T-helper 2 cell treated with Interferon-gamma antibody and Interleukin-4, amounts not matched to agents 5 μg/mL and 100 μg/mL, for 36 hours (primary cell): ENCODE data around the gene POU3F2.
A peak's percentile ranks its signal among the peaks of the same experiment; 100 is the strongest.

ENCODE experiments used
- DNase-seq: peaks from one replicate; pipeline ENCODE4 v3.0.0; 2021; ENCODE audit warnings: low spot score
- H3K27ac Mint-ChIP-seq: one replicate; pipeline ENCODE4 v1.8.0; 2021; ENCODE audit warnings: mild to moderate bottlenecking, mixed read lengths
- H3K27me3 Mint-ChIP-seq: one replicate; pipeline ENCODE4 v1.8.0; 2021; ENCODE audit warnings: low read depth, mixed read lengths
- H3K36me3 Mint-ChIP-seq: one replicate; pipeline ENCODE4 v1.8.0; 2021; ENCODE audit warnings: low read depth, mixed read lengths
- H3K4me1 Mint-ChIP-seq: one replicate; pipeline ENCODE4 v1.8.0; 2021; ENCODE audit warnings: low read depth, mixed read lengths
- H3K4me3 Mint-ChIP-seq: one replicate; pipeline ENCODE4 v1.8.0; 2022; ENCODE audit warnings: mild to moderate bottlenecking, moderate library complexity, mixed read lengths
- H3K9me3 Mint-ChIP-seq: one replicate; pipeline ENCODE4 v1.8.0; 2021; ENCODE audit warnings: mixed read lengths

The POU3F2 gene

DNA sequence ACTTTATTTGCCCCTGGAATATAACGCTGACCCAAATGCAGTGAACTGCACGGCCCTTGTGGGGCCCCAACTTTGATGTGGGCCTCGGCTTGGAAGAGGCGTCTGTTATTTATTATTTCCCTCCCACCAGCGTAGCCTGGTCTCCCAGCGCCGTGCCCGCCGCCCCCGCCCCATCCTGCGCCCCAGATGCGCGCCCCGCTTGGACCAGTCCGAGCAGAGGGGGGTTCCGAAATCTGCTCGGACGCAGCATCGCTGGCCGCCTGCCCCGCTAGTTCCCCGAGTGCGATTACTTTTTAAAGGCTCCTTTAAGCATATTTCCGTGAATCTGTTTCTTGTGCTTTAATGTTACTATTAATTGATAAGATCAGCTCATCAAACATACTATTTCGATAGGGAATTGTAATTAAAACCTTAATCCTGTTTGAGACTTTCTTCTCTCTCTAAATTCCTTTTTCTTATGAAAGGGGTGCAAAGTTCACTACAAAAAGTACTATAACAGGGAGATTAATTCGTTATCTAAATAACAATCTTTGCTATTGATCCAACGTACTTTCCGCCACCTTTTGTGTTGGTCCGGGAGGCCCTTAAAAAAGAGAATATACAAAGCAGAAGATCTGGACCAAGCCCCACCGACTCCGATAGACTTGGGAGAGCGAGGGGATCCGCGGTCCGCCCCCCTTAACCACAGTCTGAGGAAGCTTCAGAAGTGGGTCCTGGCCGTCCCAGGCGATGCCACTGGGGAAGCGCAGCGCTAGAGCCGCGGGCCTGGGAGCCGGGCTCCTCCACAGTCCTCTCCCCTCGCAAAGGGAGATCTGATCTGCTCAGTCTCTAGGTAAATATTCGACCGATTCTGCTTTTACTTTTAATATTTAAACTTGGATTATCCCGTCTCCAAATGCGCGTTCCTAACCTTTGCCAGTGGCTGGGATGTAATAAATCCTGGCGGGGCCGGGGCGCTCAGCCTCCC, 10.2 kb downstream of the POU3F2 start:
- Mint-ChIP-seq H3K27me3 (peaks cover 86% of the 10 kb centered on the region), H3K4me3 (peak overlapping the region; percentile 12), H3K27ac (no peak overlapping the region), H3K36me3 (no peaks in the 10 kb centered on the region), H3K9me3 (no peaks in the 10 kb centered on the region), H3K4me1 (peaks cover 7% of the 10 kb centered on the region)
- DNase-seq = no peak

DNA sequence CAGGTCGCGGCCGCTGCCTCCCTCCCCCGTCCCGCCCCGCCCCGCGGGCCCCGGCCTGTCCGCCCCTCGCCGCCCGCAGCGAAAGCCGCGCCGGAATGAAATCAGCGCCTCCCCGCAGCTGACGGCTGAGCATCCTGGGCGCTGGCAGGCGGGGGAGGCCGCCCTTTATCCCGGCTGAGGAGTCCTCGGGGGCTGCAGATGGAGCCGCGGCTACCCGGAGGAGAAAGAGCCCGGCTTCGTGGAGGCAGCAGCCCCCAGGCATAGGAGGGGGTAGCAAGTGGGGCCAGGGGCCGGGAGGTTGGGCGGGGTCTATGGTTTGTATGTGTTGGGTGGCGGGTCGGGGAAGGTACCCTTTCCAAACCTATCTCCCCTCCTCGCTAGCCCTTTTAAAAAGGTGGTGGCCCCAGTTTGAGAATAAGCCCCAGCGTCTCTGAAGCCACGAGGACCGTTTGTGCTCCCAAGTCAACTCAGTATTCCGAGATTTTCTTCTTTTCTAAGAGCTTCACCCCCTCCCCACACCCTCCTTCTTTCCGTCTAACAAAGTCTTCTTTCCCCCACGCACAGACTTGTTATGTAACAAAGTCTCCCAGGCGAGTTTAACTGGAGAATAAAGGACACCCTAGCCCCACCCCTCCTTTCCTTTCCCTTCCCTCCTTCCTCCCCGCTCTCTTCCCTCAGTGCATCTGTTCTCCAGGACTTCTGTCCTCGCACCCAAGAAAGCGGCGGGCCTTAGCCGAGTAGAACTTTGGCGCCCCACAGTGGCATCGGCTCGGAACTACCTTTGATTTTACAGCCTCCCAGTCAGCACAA, 11.0 kb downstream of the POU3F2 start:
- Mint-ChIP-seq H3K27ac (peak overlapping the region; percentile 63), H3K4me3 (peak overlapping the region; percentile 67), H3K36me3 (no peaks in the 10 kb centered on the region)

DNA sequence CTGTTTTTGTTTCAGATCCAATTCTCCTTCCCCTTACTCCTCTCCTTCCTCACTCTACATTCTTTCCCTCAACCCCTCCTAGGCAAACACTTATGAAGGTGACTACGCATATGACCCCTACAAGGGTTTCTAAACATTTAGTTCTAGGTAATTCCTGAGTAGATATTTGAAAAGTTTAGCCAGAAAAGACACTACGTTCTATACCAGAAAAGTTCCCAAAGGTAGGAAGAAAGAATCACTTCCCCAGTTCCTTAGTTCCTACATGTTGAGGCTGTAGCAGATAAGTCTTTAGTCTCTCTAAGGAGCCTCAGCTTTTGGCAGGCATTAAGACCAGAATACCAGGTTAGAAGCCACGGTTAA, 11.6 kb downstream of the POU3F2 start:
- Mint-ChIP-seq H3K27ac (no peak overlapping the region), H3K4me1 (peaks cover 7% of the 10 kb centered on the region), H3K4me3 (peak overlapping the region; percentile 67), H3K27me3 (peaks cover 84% of the 10 kb centered on the region), H3K36me3 (no peaks in the 10 kb centered on the region), H3K9me3 (no peaks in the 10 kb centered on the region)
- DNase-seq = no peak

More for the DNA sequence above, 11.0 kb downstream of the POU3F2 start:
- H3K9me3 Mint-ChIP-seq = no peaks in the 10 kb centered on the region
- H3K27me3 Mint-ChIP-seq = peaks cover 86% of the 10 kb centered on the region
- H3K4me1 Mint-ChIP-seq = peaks cover 7% of the 10 kb centered on the region
- peak; percentile 49 for DNase-seq

DNA sequence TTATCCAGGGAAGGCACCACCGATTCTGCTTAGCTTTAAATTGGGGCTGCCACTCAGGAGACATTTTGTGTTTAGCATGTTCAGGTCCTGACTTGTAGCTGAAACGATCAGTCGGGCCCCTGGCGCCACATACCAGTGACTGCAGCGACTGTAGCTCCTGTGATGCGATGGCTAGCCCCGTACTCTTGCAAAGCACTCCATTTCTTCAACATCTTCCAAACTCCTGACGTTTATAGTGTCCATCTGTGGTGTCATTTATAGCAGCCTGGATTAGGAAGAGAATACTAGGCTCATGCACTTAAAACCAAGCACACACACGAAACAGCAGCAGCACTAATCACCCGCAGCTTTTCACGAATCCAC, 13.0 kb downstream of the POU3F2 start:
- peaks cover 7% of the 10 kb centered on the region for H3K4me1 Mint-ChIP-seq
- H3K36me3 Mint-ChIP-seq = no peaks in the 10 kb centered on the region
- no peaks in the 10 kb centered on the region for H3K9me3 Mint-ChIP-seq
- peaks cover 83% of the 10 kb centered on the region for H3K27me3 Mint-ChIP-seq
- H3K27ac Mint-ChIP-seq = no peak overlapping the region
- no peak overlapping the region for H3K4me3 Mint-ChIP-seq
- DNase-seq = no peak

DNA sequence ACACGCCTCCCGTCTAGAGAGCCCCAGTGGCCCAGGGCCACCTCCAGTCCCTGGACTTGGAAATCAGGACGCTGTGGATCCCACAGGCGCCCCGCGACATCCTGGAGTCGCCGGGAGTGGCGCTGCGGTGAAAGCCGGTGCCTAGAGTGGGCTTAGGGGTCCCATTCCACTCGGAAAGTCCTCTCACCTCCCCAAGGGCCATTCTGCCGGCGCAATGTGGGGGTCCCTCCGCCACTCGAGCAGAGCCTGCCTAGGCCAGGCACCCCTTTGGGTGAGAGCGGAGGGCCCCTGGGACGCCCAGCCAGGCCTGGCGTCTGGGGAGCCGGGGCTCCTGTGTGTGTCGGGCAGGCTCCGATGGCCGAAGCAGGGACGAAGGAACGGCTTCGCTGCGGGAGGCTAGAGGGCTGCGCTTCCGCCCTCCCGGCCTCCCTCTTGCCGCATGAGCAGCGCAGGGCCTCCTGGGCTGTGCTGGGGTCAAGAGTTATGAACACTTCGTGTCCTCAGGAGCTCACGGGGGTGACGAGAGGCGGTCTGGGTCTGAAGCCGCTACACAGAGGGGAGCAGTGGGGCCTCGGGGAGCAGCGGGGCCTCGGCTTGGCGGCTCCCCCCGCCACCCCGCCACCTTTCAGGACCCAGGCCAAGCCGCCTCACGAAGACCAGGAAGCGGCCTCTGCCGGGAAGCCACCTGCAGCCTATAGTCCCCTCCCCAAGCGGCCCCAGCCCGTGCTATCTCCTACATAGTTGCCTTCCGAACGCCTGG, 13.6 kb downstream of the POU3F2 start:
- Mint-ChIP-seq H3K36me3 (no peaks in the 10 kb centered on the region), H3K27ac (no peak overlapping the region), H3K27me3 (peaks cover 78% of the 10 kb centered on the region), H3K4me3 (no peak overlapping the region), H3K9me3 (no peaks in the 10 kb centered on the region), H3K4me1 (peaks cover 7% of the 10 kb centered on the region)
- no peak for DNase-seq

DNA sequence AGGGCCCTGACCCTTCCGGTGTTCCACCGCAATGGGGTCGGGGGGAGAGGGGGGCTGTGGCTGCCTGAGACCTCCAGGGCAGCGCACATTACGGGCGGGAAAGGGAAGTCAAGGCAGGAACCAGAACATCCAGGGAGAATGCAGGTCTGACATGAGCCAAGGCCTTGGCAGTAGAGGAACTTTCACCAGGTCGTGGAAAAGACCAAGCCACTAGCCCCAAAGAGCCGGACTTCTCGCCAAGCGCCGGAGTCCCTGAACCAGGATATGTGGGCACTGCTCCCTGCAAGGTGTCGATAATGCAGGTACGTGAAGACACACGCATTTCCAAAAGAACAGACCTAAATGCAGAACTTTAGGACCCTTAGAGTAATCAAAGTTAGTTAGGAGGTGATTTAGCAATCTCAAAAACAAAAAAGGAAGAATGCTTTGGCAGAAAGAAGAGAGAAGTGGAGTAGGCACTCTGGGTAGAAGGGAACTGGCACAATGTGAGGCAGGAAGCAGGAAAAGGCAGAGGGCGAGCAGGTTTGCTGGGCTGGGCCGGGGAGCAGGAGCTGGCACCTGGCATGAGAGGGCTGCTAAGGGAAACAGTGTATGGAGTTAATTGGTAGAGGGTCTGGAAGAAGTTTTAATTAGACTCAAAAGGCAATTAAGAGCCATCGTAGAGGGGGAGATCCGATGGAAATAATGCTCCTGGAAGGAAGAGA, 14.3 kb downstream of the POU3F2 start:
- Mint-ChIP-seq H3K4me3 (no peak overlapping the region), H3K4me1 (peaks cover 7% of the 10 kb centered on the region), H3K27ac (no peak overlapping the region), H3K9me3 (no peaks in the 10 kb centered on the region), H3K27me3 (peaks cover 72% of the 10 kb centered on the region), H3K36me3 (no peaks in the 10 kb centered on the region)
- DNase-seq = no peak

DNA sequence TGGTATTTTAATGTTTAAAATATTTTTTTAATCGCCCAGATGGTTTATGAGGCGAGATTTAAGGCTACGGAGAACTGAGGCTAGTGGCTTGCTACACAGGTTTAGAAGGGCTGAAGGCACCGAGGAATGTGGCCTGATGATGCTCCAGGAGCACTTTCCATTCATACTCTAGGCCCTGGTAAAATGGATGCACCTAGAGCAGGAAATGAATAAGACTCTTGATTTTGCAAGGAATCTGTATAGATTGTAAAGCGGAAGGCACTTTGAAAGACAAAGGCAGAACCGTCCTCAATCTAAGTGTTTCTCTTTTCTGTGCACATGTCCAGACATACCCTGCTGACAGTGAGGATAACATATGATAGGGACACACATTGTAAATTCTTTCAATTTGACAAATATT, 30.1 kb downstream of the POU3F2 start:
- no peak for DNase-seq
- H3K36me3 Mint-ChIP-seq = peaks cover 10% of the 10 kb centered on the region
- H3K4me3 Mint-ChIP-seq = no peak overlapping the region
- H3K27ac Mint-ChIP-seq = no peak overlapping the region
- no peaks in the 10 kb centered on the region for H3K27me3 Mint-ChIP-seq
- H3K4me1 Mint-ChIP-seq = no peaks in the 10 kb centered on the region
- H3K9me3 Mint-ChIP-seq = peaks cover 5% of the 10 kb centered on the region

DNA sequence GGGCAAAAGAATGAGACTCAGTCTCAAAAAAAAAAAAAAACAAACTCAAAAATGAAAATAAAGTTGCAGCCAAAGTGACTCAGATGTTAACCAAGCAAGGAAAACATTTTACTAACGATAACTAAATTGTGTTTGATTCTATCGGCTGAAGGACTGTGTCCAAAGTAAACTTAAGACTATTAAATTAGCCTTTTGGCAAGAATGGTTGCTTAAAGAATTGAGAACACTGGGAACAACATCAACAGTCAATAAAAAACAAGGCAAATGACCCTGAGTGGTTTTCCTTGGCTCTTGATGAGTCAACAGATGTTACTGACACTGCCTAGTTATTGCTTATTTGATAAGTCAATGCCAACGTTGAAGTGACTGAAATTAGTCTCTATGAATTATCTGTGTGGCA, 36.7 kb downstream of the POU3F2 start:
- H3K27ac Mint-ChIP-seq = no peak overlapping the region
- H3K9me3 Mint-ChIP-seq = peaks cover 4% of the 10 kb centered on the region
- H3K4me3 Mint-ChIP-seq = no peak overlapping the region
- no peaks in the 10 kb centered on the region for H3K4me1 Mint-ChIP-seq
- H3K36me3 Mint-ChIP-seq = peaks cover 11% of the 10 kb centered on the region
- DNase-seq = no peak
- no peaks in the 10 kb centered on the region for H3K27me3 Mint-ChIP-seq

DNA sequence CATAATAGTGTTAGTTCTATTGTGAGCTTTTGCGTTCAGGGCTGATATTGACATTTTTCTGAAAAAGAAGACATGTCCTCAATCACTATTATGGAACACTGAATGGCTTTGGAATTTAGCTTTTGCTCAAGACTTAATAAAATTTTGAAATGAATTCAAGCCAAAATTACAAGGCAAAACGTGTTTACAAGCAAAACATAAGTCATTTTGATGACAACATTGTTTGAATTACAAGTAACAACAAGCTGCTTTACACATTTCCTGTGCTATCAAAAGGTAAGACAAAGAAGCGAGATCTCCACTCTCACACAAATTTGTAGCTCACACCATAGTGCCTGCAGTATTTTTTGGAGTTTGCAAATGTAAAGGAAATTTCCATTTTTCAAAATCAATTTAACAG, 37.4 kb downstream of the POU3F2 start:
- H3K9me3 Mint-ChIP-seq = no peaks in the 10 kb centered on the region
- H3K36me3 Mint-ChIP-seq = peaks cover 11% of the 10 kb centered on the region
- no peaks in the 10 kb centered on the region for H3K27me3 Mint-ChIP-seq
- H3K4me3 Mint-ChIP-seq = no peak overlapping the region
- no peak for DNase-seq
- H3K27ac Mint-ChIP-seq = no peak overlapping the region
- H3K4me1 Mint-ChIP-seq = no peaks in the 10 kb centered on the region

DNA sequence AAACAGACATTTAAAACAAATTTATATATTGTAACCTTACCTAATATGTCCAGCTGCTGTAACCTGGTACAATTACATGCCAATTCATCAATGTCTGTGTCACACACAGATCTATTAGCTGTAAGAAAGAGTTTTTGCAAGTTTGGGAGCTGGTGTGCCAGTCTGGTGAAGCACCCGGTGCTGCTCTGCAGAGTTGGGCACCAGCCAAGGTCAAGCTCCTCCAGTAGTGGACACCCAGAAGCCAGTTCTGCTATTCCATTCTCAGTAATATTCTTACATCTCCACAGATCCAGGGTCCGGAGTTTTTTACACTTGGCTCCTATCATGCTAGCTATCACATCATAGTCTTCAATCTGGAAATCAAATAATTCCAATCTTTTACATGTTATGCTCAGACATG, 41.0 kb downstream of the POU3F2 start:
- Mint-ChIP-seq H3K27me3 (no peaks in the 10 kb centered on the region), H3K27ac (no peak overlapping the region), H3K4me1 (peaks cover 4% of the 10 kb centered on the region), H3K9me3 (no peaks in the 10 kb centered on the region), H3K36me3 (peaks cover 18% of the 10 kb centered on the region), H3K4me3 (no peak overlapping the region)
- DNase-seq = no peak

DNA sequence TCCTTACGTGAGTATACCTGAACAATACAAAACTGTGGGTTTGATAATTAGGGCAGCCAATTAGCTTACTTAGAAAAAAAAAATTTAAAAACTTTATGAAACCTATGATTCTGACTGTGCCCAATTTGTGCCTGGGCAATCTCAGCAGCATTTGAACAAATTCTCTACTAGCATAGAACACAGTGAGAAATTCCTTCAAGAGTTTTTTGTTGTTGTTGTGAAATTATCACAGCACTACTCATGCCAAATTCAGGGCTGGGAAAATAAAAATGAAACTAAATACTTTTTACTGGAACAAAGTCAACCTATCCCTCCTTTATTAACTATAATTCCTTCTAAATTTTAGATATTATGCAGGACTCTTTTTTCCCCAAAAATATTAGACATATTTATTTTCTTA, 42.9 kb downstream of the POU3F2 start:
- DNase-seq = no peak
- Mint-ChIP-seq H3K27ac (no peak overlapping the region), H3K4me1 (peaks cover 10% of the 10 kb centered on the region), H3K4me3 (no peak overlapping the region), H3K9me3 (no peaks in the 10 kb centered on the region), H3K27me3 (no peaks in the 10 kb centered on the region), H3K36me3 (peaks cover 21% of the 10 kb centered on the region)

DNA sequence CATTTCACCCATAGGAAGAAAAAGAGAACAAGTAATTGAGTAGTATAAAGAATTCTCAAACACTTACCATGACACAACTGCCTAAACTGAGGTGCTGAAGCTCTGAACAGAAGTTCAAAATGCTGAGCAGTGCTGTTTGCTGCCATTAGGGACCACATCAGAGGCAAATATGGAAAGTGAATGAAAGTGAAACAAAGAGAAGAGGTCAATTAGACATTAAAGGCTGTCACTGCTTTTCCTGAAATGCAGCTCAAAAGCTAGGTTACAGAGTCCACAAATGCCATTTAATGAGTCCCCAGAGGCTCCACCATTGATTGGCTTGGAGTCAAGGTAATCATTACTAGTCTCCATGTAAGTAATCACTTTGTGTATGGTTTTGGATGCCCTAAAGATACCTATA, 46.1 kb downstream of the POU3F2 start:
- Mint-ChIP-seq H3K27me3 (no peaks in the 10 kb centered on the region), H3K36me3 (peaks cover 19% of the 10 kb centered on the region), H3K4me1 (peaks cover 10% of the 10 kb centered on the region), H3K27ac (no peak overlapping the region), H3K9me3 (no peaks in the 10 kb centered on the region), H3K4me3 (no peak overlapping the region)
- DNase-seq = no peak

DNA sequence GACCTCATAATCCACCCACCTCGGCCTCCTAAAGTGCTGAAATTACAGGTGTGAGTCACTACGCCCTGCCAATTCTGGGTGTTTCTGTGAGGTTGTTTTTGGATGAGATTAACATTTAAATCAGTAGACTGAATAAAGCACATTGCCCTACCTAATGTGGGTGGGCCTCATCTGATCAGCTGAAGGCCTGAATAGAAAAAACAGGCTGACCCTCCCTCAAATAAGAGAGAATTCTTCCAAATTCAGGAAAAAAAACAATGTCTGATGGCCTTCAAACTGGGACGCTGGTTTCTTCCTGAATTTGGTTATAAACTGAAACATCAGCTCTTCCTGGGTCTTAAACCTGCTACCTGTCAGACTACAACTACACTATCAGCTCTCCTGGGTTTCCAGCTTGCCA, 51.0 kb downstream of the POU3F2 start:
- H3K4me1 Mint-ChIP-seq = peaks cover 8% of the 10 kb centered on the region
- no peak for DNase-seq
- H3K36me3 Mint-ChIP-seq = peaks cover 10% of the 10 kb centered on the region
- H3K4me3 Mint-ChIP-seq = no peak overlapping the region
- H3K9me3 Mint-ChIP-seq = no peaks in the 10 kb centered on the region
- no peaks in the 10 kb centered on the region for H3K27me3 Mint-ChIP-seq
- H3K27ac Mint-ChIP-seq = no peak overlapping the region
